Karpas-422 (cell line): ENCODE results near the gene PSMG4. TPM values are rescaled to one million over a fixed set of nuclear protein-coding genes. Genes with fewer than 3 reads are reported as not detected.

Source experiments
- DNase-seq: peaks from one replicate; pipeline ENCODE4 v3.0.0-alpha.2; 2015
- H2AFZ ChIP-seq: fragments of 200-600 bp; sonication (generic); 2 replicates; pipeline ENCODE4 v1.6.1; 2014; ENCODE audit warnings: antibody characterized with exemption, low read length, mixed read lengths
- H3K27ac ChIP-seq: fragments of 200-600 bp; sonication (generic); 2 replicates; pipeline ENCODE4 v1.5.1; 2014; ENCODE audit warnings: mild to moderate bottlenecking, low read length, moderate library complexity
- H3K27me3 ChIP-seq: fragments of 200-600 bp; sonication (generic); 2 replicates; pipeline ENCODE4 v1.6.1; 2014; ENCODE audit warnings: low read length, mixed read lengths
- H3K36me3 ChIP-seq: fragments of 200-600 bp; sonication (generic); 2 replicates; pipeline ENCODE4 v1.6.1; 2014; ENCODE audit warnings: low read length, mixed read lengths; ENCODE audit not compliant: insufficient read depth
- H3K4me1 ChIP-seq: fragments of 200-600 bp; sonication (generic); 2 replicates; pipeline ENCODE4 v1.6.1; 2014; ENCODE audit warnings: mild to moderate bottlenecking, low read length, mixed read lengths
- H3K4me2 ChIP-seq: fragments of 200-600 bp; sonication (generic); 2 replicates; pipeline ENCODE4 v1.6.1; 2014; ENCODE audit warnings: low read length, low read depth, mild to moderate bottlenecking; ENCODE audit not compliant: poor library complexity, severe bottlenecking
- H3K4me3 ChIP-seq: fragments of 200-600 bp; sonication (generic); 2 replicates; pipeline ENCODE4 v1.5.1; 2014; ENCODE audit warnings: mild to moderate bottlenecking, antibody characterized with exemption, low read length, mixed read lengths
- H3K79me2 ChIP-seq: fragments of 200-600 bp; sonication (generic); 2 replicates; pipeline ENCODE4 v1.6.1; 2014; ENCODE audit warnings: mild to moderate bottlenecking, low read length, mixed read lengths
- H3K9ac ChIP-seq: fragments of 200-600 bp; sonication (generic); 2 replicates; pipeline ENCODE4 v1.6.0; 2014; ENCODE audit warnings: low read length
- H3K9me2 ChIP-seq: fragments of 200-600 bp; sonication (generic), shearing (Covaris generic); replicated peaks from 2 replicates; pipeline ENCODE4 v1.6.0; 2014; ENCODE audit warnings: mild to moderate bottlenecking, low read length, moderate library complexity; ENCODE audit not compliant: insufficient read depth
- H3K9me3 ChIP-seq: fragments of 300-700, 200-600 bp; sonication (generic); 2 replicates; pipeline ENCODE4 v1.6.1; 2014; ENCODE audit warnings: low read length, mixed read lengths
- H4K20me1 ChIP-seq: fragments of 200-600 bp; sonication (generic); 2 replicates; pipeline ENCODE4 v1.6.1; 2014; ENCODE audit warnings: mild to moderate bottlenecking, antibody characterized with exemption, low read length, low read depth; ENCODE audit not compliant: insufficient read depth
- total RNA-seq: library from RNA; depleted of rRNA; stranded (reverse); fragments of >200 nt; shearing (Covaris generic); gene quantifications from 2 replicates; pipeline ENCODE4 v1.2.3, GENCODE V29; 2014; ENCODE audit warnings: low replicate concordance

The PSMG4 gene
- total RNA-seq, 1 experiment from 2014 or later: 42.3 TPM

- H3K27me3 ChIP-seq: no peaks in the 10 kb centered on the region
- no peak overlapping the region for H3K27ac ChIP-seq
- no peak overlapping the region for H3K4me3 ChIP-seq
- H4K20me1 ChIP-seq: no peaks in the 10 kb centered on the region
- H3K9me2 ChIP-seq: no peaks in the 10 kb centered on the region
- H3K4me2 ChIP-seq: no peak overlapping the region
- H3K36me3 ChIP-seq: no peaks in the 10 kb centered on the region
- H3K79me2 ChIP-seq: no peaks in the 10 kb centered on the region
- H3K9ac ChIP-seq: no peak overlapping the region
- H2AFZ ChIP-seq: no peak overlapping the region
- no peaks in the 10 kb centered on the region for H3K4me1 ChIP-seq
- no peak for DNase-seq
- no peaks in the 10 kb centered on the region for H3K9me3 ChIP-seq
Observed at GRCh38 chr6:3310703-3311102, 52.0 kb downstream of the PSMG4 start.

DNA sequence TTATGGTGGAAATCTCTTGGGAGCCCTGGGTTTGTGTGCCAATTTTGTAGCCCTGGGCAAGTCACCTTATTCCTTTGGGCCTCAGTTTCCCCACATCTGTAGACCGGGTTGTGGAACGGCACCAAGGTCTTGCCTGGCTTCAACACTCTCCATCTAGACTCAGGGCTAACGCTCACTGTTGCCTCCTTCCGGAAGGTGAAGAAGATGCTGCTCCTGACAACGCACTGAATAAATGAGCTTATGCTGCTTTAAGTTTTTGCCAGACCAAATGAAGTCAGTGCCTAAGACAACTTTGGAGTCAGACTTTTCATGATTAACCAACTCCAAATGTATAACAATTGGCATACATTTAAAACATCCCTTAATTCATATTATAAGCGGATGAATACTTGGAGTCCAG is 53.1 kb downstream of the PSMG4 start:
- Histone ChIP-seq H4K20me1 (no peaks in the 10 kb centered on the region), H3K9me3 (no peaks in the 10 kb centered on the region), H3K4me2 (no peak overlapping the region), H3K4me3 (no peak overlapping the region), H3K9me2 (no peaks in the 10 kb centered on the region), H3K27ac (no peak overlapping the region), H3K9ac (no peak overlapping the region), H3K79me2 (no peaks in the 10 kb centered on the region), H3K4me1 (no peaks in the 10 kb centered on the region), H2AFZ (no peak overlapping the region), H3K27me3 (no peaks in the 10 kb centered on the region), H3K36me3 (no peaks in the 10 kb centered on the region)
- DNase-seq: no peak

DNA sequence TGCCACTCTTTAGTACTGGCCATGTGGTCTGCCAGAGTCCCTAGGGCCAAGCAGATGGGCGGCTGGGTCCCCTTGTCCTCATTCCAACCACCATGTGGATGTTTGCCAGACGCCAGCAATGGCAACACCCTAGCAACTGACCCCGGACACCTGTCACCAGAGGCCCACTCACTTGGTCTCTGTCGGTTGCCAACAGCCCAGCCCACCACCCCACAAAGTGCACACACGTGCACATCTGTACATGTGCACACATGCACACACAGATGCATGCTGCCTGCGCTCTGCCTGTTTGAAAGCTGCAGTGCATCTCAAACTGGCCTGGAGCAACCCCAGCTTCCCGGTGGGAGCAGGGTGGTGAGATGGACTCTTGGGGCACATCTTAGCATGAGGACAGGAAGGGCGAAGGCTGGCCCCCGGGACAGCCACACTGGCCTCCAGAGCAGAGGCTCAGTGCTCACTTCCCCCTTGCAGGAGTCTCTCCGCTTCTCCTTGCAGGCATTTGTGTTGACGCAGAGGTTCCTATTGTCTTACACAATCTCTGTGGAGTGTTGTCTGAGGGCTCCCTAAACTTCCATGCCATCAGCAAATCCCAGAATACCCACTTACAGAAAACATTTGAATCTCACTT is 54.0 kb downstream of the PSMG4 start:
- Histone ChIP-seq H3K27me3 (no peaks in the 10 kb centered on the region), H2AFZ (no peak overlapping the region), H3K36me3 (no peaks in the 10 kb centered on the region), H3K9me3 (no peaks in the 10 kb centered on the region), H3K4me2 (no peak overlapping the region), H3K9ac (no peak overlapping the region), H4K20me1 (no peaks in the 10 kb centered on the region), H3K4me3 (no peak overlapping the region), H3K9me2 (no peaks in the 10 kb centered on the region), H3K79me2 (no peaks in the 10 kb centered on the region), H3K27ac (no peak overlapping the region), H3K4me1 (no peaks in the 10 kb centered on the region)
- DNase-seq: no peak

GRCh38 chr6:3314176-3314575 is 55.4 kb downstream of the PSMG4 start:
- no peaks in the 10 kb centered on the region for H3K9me3 ChIP-seq
- H3K4me3 ChIP-seq: no peak overlapping the region
- H3K27ac ChIP-seq: no peak overlapping the region
- H2AFZ ChIP-seq: no peak overlapping the region
- no peaks in the 10 kb centered on the region for H3K27me3 ChIP-seq
- H4K20me1 ChIP-seq: no peaks in the 10 kb centered on the region
- DNase-seq: no peak
- no peak overlapping the region for H3K9ac ChIP-seq
- no peak overlapping the region for H3K4me2 ChIP-seq
- H3K4me1 ChIP-seq: no peaks in the 10 kb centered on the region
- no peaks in the 10 kb centered on the region for H3K36me3 ChIP-seq
- no peaks in the 10 kb centered on the region for H3K9me2 ChIP-seq
- H3K79me2 ChIP-seq: no peaks in the 10 kb centered on the region

GRCh38 chr6:3314621-3315467 is 56.1 kb downstream of the PSMG4 start:
- H3K9me2 ChIP-seq: no peaks in the 10 kb centered on the region
- H3K4me3 ChIP-seq: no peak overlapping the region
- H3K9me3 ChIP-seq: no peaks in the 10 kb centered on the region
- H3K27ac ChIP-seq: no peak overlapping the region
- H3K79me2 ChIP-seq: no peaks in the 10 kb centered on the region
- no peak overlapping the region for H2AFZ ChIP-seq
- H3K36me3 ChIP-seq: no peaks in the 10 kb centered on the region
- DNase-seq: no peak
- no peak overlapping the region for H3K4me2 ChIP-seq
- no peak overlapping the region for H3K9ac ChIP-seq
- H4K20me1 ChIP-seq: no peaks in the 10 kb centered on the region
- no peaks in the 10 kb centered on the region for H3K4me1 ChIP-seq
- H3K27me3 ChIP-seq: no peaks in the 10 kb centered on the region

DNA sequence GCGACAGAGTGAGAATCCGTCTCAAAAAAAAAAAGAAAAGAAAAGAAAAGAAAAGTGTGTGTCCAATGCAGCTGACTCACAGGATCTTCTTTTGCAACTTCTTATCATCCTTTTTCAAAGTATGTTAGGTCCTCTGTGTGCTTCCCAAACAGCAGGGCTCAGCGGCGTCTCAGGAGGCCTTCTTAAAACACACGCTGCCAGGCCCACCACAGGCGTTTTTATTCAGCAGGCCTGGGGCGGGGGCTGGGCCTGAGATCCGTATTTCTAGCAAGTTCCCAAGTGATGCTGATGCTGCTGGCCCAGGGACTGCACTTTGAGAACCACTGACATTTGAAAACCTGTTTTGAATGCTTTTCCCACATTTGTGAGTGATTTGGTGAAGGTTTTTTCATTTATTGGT is 57.1 kb downstream of the PSMG4 start:
- no peak for DNase-seq

DNA sequence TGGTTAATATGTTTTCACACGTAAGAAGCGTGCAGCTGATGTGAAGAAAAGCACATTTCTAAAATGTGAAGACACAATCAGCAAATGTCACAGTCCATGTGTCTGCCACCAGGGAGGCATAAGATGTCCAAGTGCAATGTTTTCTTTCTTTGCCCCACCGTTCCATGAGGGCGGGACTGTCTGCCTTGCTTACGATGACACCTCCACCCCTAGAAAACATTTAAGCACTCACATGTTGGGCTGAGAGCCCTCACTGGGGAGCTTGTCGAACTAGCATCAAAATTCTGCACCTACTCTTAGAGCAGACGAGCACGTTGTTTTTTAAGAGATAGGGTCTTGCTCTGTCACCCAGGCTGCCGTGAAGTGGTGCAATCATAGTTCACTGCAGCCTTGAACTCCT is 57.6 kb downstream of the PSMG4 start:
- no peak overlapping the region for H3K9ac ChIP-seq
- no peak overlapping the region for H2AFZ ChIP-seq
- H3K4me1 ChIP-seq: no peaks in the 10 kb centered on the region
- no peaks in the 10 kb centered on the region for H3K79me2 ChIP-seq
- no peak overlapping the region for H3K27ac ChIP-seq
- H3K9me3 ChIP-seq: no peaks in the 10 kb centered on the region
- no peaks in the 10 kb centered on the region for H3K27me3 ChIP-seq
- no peak for DNase-seq
- H3K4me3 ChIP-seq: no peak overlapping the region
- H3K36me3 ChIP-seq: no peaks in the 10 kb centered on the region
- H3K4me2 ChIP-seq: no peak overlapping the region
- no peaks in the 10 kb centered on the region for H3K9me2 ChIP-seq
- no peaks in the 10 kb centered on the region for H4K20me1 ChIP-seq

More for the DNA sequence above, 57.1 kb downstream of the PSMG4 start:
- Histone ChIP-seq H3K9ac (no peak overlapping the region), H3K4me3 (no peak overlapping the region), H3K4me1 (no peaks in the 10 kb centered on the region), H3K9me2 (no peaks in the 10 kb centered on the region), H3K27ac (no peak overlapping the region), H3K36me3 (no peaks in the 10 kb centered on the region), H4K20me1 (no peaks in the 10 kb centered on the region), H3K4me2 (no peak overlapping the region), H2AFZ (no peak overlapping the region), H3K27me3 (no peaks in the 10 kb centered on the region), H3K79me2 (no peaks in the 10 kb centered on the region), H3K9me3 (no peaks in the 10 kb centered on the region)

DNA sequence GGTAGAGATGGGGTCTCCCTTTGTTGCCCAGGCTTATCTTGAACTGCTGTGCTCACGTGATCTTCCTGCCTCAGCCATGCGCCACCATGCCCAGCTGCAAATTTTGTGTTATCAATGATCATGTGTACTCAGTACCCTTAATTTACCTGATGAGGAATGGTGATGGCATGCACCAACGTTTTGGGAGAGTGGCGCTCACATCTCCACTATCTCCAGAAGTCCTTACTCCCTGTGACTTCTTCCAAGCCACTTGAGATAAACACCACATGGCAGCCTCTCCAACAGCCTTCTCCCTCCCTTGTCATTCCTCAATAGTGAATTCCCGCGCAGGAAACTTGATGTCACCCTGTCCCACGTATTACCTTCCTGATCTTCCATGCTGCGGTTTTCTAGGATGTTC is 58.1 kb downstream of the PSMG4 start:
- H3K79me2 ChIP-seq: no peaks in the 10 kb centered on the region
- H3K9me3 ChIP-seq: no peaks in the 10 kb centered on the region
- no peak overlapping the region for H3K4me3 ChIP-seq
- H3K9ac ChIP-seq: no peak overlapping the region
- H4K20me1 ChIP-seq: no peaks in the 10 kb centered on the region
- H3K36me3 ChIP-seq: no peaks in the 10 kb centered on the region
- DNase-seq: no peak
- H3K4me2 ChIP-seq: no peak overlapping the region
- no peaks in the 10 kb centered on the region for H3K27me3 ChIP-seq
- no peak overlapping the region for H2AFZ ChIP-seq
- H3K9me2 ChIP-seq: no peaks in the 10 kb centered on the region
- no peaks in the 10 kb centered on the region for H3K4me1 ChIP-seq
- H3K27ac ChIP-seq: no peak overlapping the region
